K562 (cell line): ENCODE measurements around the gene GUCA2B. TPM values are rescaled to one million over a fixed set of nuclear protein-coding genes. Genes with fewer than 3 reads are reported as not detected.

Source experiments
- ATAC-seq: fragments of 200-7000 bp; cut with Tn5 transposase; 3 replicates; pipeline ENCODE4 v1.9.1; 2020; ENCODE audit warnings: moderate library complexity
- BruUV-seq: library from RNA; stranded (reverse); fragments of 400-500 nt; replicated peaks from 2 replicates; lab custom pipeline; 2021; lab: Mats Ljungman, UMichigan
- CTCF ChIA-PET: fragments of 300-600 bp; formaldehyde crosslinking; extraction: SDS; loops from one replicate; lab custom pipeline; 2021; ENCODE audit warnings: low intra/inter-chr PET ratio; lab: Yijun Ruan, JAX
- POLR2A ChIA-PET: fragments of 300-600, 350-650 bp; sonication (Branson Sonifier 250); formaldehyde crosslinking; extraction: SDS; loops from one replicate; lab custom pipeline; 2021; ENCODE audit warnings: antibody characterized with exemption, inconsistent platforms; lab: Yijun Ruan, JAX
- DNase-seq, 4 experiments: peaks; one replicate each; pipeline versions ENCODE4 v3.0.0 to v3.0.0-alpha.2; 2011 to 2018; ENCODE audit warnings: low spot score in 3 of 4, mixed read lengths in 3 of 4; ENCODE audit errors: extremely low read depth in 1 of 4
- FAIRE-seq: peaks from 2 replicates; lab custom pipeline; 2011; peaks lifted over from hg19 to GRCh38; lab: Jason Lieb, UNC
- H2AFZ ChIP-seq: 2 replicates; pipeline ENCODE4 v1.6.0; 2011; ENCODE audit warnings: low read depth, low read length, control low read depth, inconsistent platforms
- H3K27ac ChIP-seq: fragments of 200-600 bp; 3 replicates; pipeline ENCODE4 v1.8.0; 2011; ENCODE audit warnings: low read depth, mild to moderate bottlenecking, control low read depth, inconsistent platforms, low read length, moderate library complexity, mixed read lengths; ENCODE audit errors: extremely low read depth
- H3K27me3 ChIP-seq, 2 experiments: fragments of 300-600 bp in 1 of 2; 2 replicates in 1 of 2; 3 replicates in 1 of 2; pipeline versions ENCODE4 v1.6.0 to v1.8.0; 2011; ENCODE audit warnings: inconsistent platforms in 2 of 2, low read length in 2 of 2, mild to moderate bottlenecking in 1 of 2, mixed read lengths in 1 of 2, moderate library complexity in 1 of 2; ENCODE audit not compliant: control insufficient read depth in 2 of 2, insufficient read depth in 2 of 2
- H3K36me3 ChIP-seq: fragments of 300-600 bp; 3 replicates; pipeline ENCODE4 v1.8.0; 2011; ENCODE audit warnings: mild to moderate bottlenecking, low read length, inconsistent platforms; ENCODE audit not compliant: control insufficient read depth, insufficient read depth
- H3K4me1 ChIP-seq, 2 experiments: fragments of 200-600 bp in 1 of 2; replicated peaks in 1 of 2; 2 replicates in 1 of 2; 3 replicates in 1 of 2; pipeline versions ENCODE4 v1.5.1 to v1.8.0; 2011; ENCODE audit warnings: inconsistent platforms in 2 of 2, low read length in 2 of 2, mild to moderate bottlenecking in 1 of 2, mixed read lengths in 1 of 2, moderate library complexity in 1 of 2; ENCODE audit not compliant: control insufficient read depth in 2 of 2, insufficient read depth in 2 of 2
- H3K4me2 ChIP-seq: 2 replicates; pipeline ENCODE4 v1.6.1; 2011; ENCODE audit warnings: low read length, control low read depth, inconsistent platforms, mixed read lengths; ENCODE audit not compliant: insufficient read depth
- H3K4me3 ChIP-seq: fragments of 200-600 bp; sonication (generic), shearing (Covaris generic); 2 replicates; pipeline ENCODE4 v1.5.1; 2016; ENCODE audit warnings: control low read depth, inconsistent platforms
- H3K79me2 ChIP-seq: fragments of 200-600 bp; 3 replicates; pipeline ENCODE4 v1.8.0; 2011; ENCODE audit warnings: low read length, inconsistent platforms; ENCODE audit not compliant: control insufficient read depth, insufficient read depth
- H3K9ac ChIP-seq, 2 experiments: 2 replicates each; pipeline versions ENCODE4 v1.6.0 to v1.6.1; 2011; ENCODE audit warnings: low read depth in 2 of 2, low read length in 2 of 2, control low read depth in 1 of 2, inconsistent platforms in 1 of 2, mild to moderate bottlenecking in 1 of 2, mixed read lengths in 1 of 2; ENCODE audit not compliant: insufficient read depth in 1 of 2
- H3K9me1 ChIP-seq: one replicate; pipeline ENCODE4 v1.6.0; 2011; ENCODE audit warnings: inconsistent platforms, mild to moderate bottlenecking, low read length, moderate library complexity; ENCODE audit not compliant: control insufficient read depth, insufficient read depth
- H3K9me3 ChIP-seq: replicated peaks from 2 replicates; pipeline ENCODE4 v1.5.1; 2011; ENCODE audit warnings: low read depth, low read length, inconsistent platforms; ENCODE audit not compliant: control insufficient read depth, insufficient read depth
- H4K20me1 ChIP-seq: replicated peaks from 2 replicates; pipeline ENCODE4 v1.6.1; 2011; ENCODE audit warnings: low read length, inconsistent platforms, mixed read lengths; ENCODE audit not compliant: control insufficient read depth, insufficient read depth
- CBFA2T3 ChIP-seq: fragments of 450-650 bp; IDR thresholded peaks from 2 replicates; pipeline ENCODE4 v1.6.1; 2017
- EP300 ChIP-seq: IDR thresholded peaks from 2 replicates; pipeline ENCODE4 v1.6.1; 2012; ENCODE audit warnings: low read length, improper control_type of control experiment
- PHF8 ChIP-seq: fragments of 200-600 bp; sonication (generic); IDR thresholded peaks from 2 replicates; pipeline ENCODE4 v1.6.1; 2012; ENCODE audit warnings: mixed run types, mild to moderate bottlenecking, inconsistent platforms, low read length, moderate library complexity, borderline replicate concordance
- POLR2B ChIP-seq: fragments of 450-650 bp; IDR thresholded peaks from 2 replicates; pipeline ENCODE4 v1.6.1; 2018; ENCODE audit warnings: low read depth; ENCODE audit not compliant: partially characterized antibody
- PRPF4 ChIP-seq: fragments of 200-400 bp; formaldehyde crosslinking; IDR thresholded peaks from one replicate; pipeline ENCODE4 v1.6.1; 2017; ENCODE audit warnings: low read length, low read depth, mild to moderate bottlenecking; ENCODE audit not compliant: insufficient read depth, poor library complexity, severe bottlenecking
- SAP30 ChIP-seq: fragments of 200-600 bp; sonication (generic); IDR thresholded peaks from 2 replicates; pipeline ENCODE4 v1.6.1; 2012; ENCODE audit warnings: borderline replicate concordance, low read depth, mild to moderate bottlenecking, moderate library complexity, low read length, control low read depth, inconsistent platforms; ENCODE audit not compliant: insufficient read depth, poor library complexity, severe bottlenecking
- SRSF9 ChIP-seq: fragments of 200-400 bp; formaldehyde crosslinking; IDR thresholded peaks from 2 replicates; pipeline ENCODE4 v1.6.1; 2017; ENCODE audit warnings: low read depth, low read length, borderline replicate concordance
- ZNF311 ChIP-seq: fragments of 250-450 bp; sonication (Bioruptor Pico); IDR thresholded peaks from 2 replicates; pipeline ENCODE4 v1.4.0; 2020; ENCODE audit warnings: mild to moderate bottlenecking, moderate library complexity
- ZNF589 ChIP-seq: fragments of 200-800 bp; sonication (Bioruptor generic); IDR thresholded peaks from 2 replicates; pipeline ENCODE4 v1.6.1; 2016; ENCODE audit warnings: low read depth, missing genetic modification characterization, missing compliant biosample characterization
- ZNF668 ChIP-seq: fragments of 250-450 bp; sonication (Bioruptor Pico); IDR thresholded peaks from 2 replicates; pipeline ENCODE4 v1.8.0; 2022; ENCODE audit warnings: mild to moderate bottlenecking, inconsistent platforms
- WGBS: fragments of 100-300 bp; shearing (Covaris generic); methylation state at CpG from one replicate; pipeline ENCODE4 v1.1.6; 2016; ENCODE audit warnings: low coverage, mixed read lengths; ENCODE audit not compliant: insufficient coverage; ENCODE audit errors: missing lambda C conversion rate; 5-methylcytosine and 5-hydroxymethylcytosine counted together
- in situ Hi-C: fragments of 300-500 bp; cut with MboI; formaldehyde crosslinking; loops from 4 replicates; pipeline ENCODE4 v1.15.0; 2018; ENCODE audit warnings: inconsistent platforms, mixed read lengths
- intact Hi-C: fragments of 100-400 bp; cut with micrococcal nuclease; formaldehyde crosslinking; loops from 2 replicates; pipeline ENCODE4 v1.14.2; 2022
- polyA plus RNA-seq, 8 experiments: library from polyadenylated mRNA; depleted of rRNA in 4 of 8; stranded (reverse) in 5 of 8; unstranded in 3 of 8; fragments of >200 nt; fragmentation: Nextera tagmentation in 2 of 8; fragmentation: Illumina TruSeq in 1 of 8; extraction: Ambion mirVana in 2 of 8; extraction: Trizol in 1 of 8; gene quantifications; 2 replicates each; pipeline versions ENCODE4 v1.2.1 to v1.2.3, GENCODE V29; 2011 to 2014; ENCODE audit warnings: inconsistent platforms in 1 of 8, missing spikeins in 1 of 8
- total RNA-seq, 7 experiments: library from RNA; depleted of rRNA in 6 of 7; stranded (reverse); fragments of >200 nt in 6 of 7; fragmentation: Illumina TruSeq in 2 of 7; extraction: Trizol in 2 of 7; gene quantifications; 2 replicates each; pipeline versions ENCODE4 v1.2.1 to v1.2.3, GENCODE V29; 2011 to 2021; ENCODE audit warnings: low replicate concordance in 1 of 7
- TF ChIP-seq, protein P1 (sequence below): fragments of 250-450 bp; sonication (Bioruptor Pico); IDR thresholded peaks from 2 replicates; pipeline ENCODE4 v1.8.0; 2022; ENCODE audit warnings: inconsistent platforms
- TF ChIP-seq, protein P2 (sequence below): fragments of 250-450 bp; sonication (Bioruptor Pico); IDR thresholded peaks from 2 replicates; pipeline ENCODE4 v1.8.0; 2021; ENCODE audit warnings: moderate library complexity, mild to moderate bottlenecking, inconsistent platforms
- TF ChIP-seq, protein P3 (sequence below): sonication (generic); formaldehyde crosslinking; IDR thresholded peaks from 2 replicates; pipeline ENCODE4 v1.9.0; 2022; ENCODE audit warnings: mild to moderate bottlenecking, missing genetic modification reagents

The GUCA2B gene
- total and polyA plus RNA-seq, 9 of the 15 experiments (the other 6 are each of a cell fraction or from before 2014, with no cell fraction given) = not detected

DNA sequence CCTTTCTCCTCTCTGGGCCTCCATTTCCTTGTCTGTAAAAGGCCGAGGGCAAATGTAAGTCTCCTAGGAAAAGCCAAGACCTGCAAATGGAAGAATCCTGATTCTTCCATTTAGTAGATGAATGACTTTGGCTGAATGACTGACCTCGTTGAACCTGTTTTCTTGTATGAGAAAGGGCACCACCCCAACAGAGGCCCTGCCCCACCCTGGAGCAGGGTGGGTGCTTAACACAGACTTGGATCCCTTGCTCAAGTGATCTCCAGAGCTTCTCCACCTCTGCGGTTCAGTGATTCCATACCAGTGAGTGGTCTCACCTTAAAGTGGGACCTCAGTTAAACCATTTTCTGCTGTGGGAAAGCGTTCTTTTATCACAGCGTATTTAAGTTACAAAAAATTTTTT is 39.0 kb upstream of the GUCA2B start:
- no peaks in the 10 kb centered on the region for H3K36me3 ChIP-seq
- no peak overlapping the region for H2AFZ ChIP-seq
- BruUV-seq = no TSS peak
- no peaks in the 10 kb centered on the region for H3K9me1 ChIP-seq
- POLR2A ChIA-PET = no interaction called here
- DNase-seq = no peak
- in situ Hi-C loops = no loop called here
- no peak for FAIRE-seq
- no peaks in the 10 kb centered on the region for H3K4me1 ChIP-seq
- intact Hi-C loops = no loop called here
- H3K4me2 ChIP-seq = no peak overlapping the region
- H3K79me2 ChIP-seq = no peaks in the 10 kb centered on the region
- H3K9ac ChIP-seq = no peak overlapping the region
- H3K4me3 ChIP-seq = no peak overlapping the region
- peaks cover 7 to 19% of the 10 kb centered on the region in 2 experiments; a peak in 3 of 5 replicates for H3K27me3 ChIP-seq
- no peaks in the 10 kb centered on the region for H3K9me3 ChIP-seq
- no peak for ATAC-seq
- CTCF ChIA-PET = interaction anchor here (0.6 kb wide), 1 partner anchor 360 kb away, joined by 3 read pairs; no protein-coding TSS in a partner anchor
- no peaks in the 10 kb centered on the region for H4K20me1 ChIP-seq
- TF ChIP-seq ZNF589 (CRISPR knock-in tag) (no peak), PRPF4 (no peak), SRSF9 (no peak), ZNF668 (CRISPR knock-in tag) (no peak), POLR2B (no peak), EP300 (no peak), ZNF311 (CRISPR knock-in tag) (no peak), SAP30 (no peak), PHF8 (no peak), CBFA2T3 (no peak)
- TF ChIP-seq, protein P1, sequence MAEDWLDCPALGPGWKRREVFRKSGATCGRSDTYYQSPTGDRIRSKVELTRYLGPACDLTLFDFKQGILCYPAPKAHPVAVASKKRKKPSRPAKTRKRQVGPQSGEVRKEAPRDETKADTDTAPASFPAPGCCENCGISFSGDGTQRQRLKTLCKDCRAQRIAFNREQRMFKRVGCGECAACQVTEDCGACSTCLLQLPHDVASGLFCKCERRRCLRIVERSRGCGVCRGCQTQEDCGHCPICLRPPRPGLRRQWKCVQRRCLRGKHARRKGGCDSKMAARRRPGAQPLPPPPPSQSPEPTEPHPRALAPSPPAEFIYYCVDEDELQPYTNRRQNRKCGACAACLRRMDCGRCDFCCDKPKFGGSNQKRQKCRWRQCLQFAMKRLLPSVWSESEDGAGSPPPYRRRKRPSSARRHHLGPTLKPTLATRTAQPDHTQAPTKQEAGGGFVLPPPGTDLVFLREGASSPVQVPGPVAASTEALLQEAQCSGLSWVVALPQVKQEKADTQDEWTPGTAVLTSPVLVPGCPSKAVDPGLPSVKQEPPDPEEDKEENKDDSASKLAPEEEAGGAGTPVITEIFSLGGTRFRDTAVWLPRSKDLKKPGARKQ (CRISPR knock-in tag) = no peak
- TF ChIP-seq, protein P2, sequence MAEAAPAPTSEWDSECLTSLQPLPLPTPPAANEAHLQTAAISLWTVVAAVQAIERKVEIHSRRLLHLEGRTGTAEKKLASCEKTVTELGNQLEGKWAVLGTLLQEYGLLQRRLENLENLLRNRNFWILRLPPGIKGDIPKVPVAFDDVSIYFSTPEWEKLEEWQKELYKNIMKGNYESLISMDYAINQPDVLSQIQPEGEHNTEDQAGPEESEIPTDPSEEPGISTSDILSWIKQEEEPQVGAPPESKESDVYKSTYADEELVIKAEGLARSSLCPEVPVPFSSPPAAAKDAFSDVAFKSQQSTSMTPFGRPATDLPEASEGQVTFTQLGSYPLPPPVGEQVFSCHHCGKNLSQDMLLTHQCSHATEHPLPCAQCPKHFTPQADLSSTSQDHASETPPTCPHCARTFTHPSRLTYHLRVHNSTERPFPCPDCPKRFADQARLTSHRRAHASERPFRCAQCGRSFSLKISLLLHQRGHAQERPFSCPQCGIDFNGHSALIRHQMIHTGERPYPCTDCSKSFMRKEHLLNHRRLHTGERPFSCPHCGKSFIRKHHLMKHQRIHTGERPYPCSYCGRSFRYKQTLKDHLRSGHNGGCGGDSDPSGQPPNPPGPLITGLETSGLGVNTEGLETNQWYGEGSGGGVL = no peak
- TF ChIP-seq, protein P3, sequence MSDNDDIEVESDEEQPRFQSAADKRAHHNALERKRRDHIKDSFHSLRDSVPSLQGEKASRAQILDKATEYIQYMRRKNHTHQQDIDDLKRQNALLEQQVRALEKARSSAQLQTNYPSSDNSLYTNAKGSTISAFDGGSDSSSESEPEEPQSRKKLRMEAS = no peak
- 0% methylated on average over 5 of the region's 5 CpGs for WGBS
- H3K27ac ChIP-seq = no peak overlapping the region
